GM23338 (cell line): Measurements from ENCODE around the gene STRC. TPM values are rescaled to one million over a fixed set of nuclear protein-coding genes. Genes with fewer than 3 reads are reported as not detected.

ENCODE experiments used
- ZNF462 ChIP-seq: fragments of 250-450 bp; sonication (Bioruptor Pico); IDR thresholded peaks from 2 replicates; pipeline ENCODE4 v1.5.0; 2020; ENCODE audit warnings: mild to moderate bottlenecking, moderate library complexity
- polyA plus RNA-seq: library from polyadenylated mRNA; unstranded; fragments of >200 nt; fragmentation: Nextera tagmentation; extraction: Ambion mirVana; gene quantifications from 2 replicates; pipeline ENCODE4 v1.2.1, GENCODE V29; 2016
- small RNA-seq: library from RNA; depleted of rRNA; stranded (forward); fragments of <200 nt; gene quantifications from one replicate; pipeline ENCODE3, GENCODE V24; 2014; ENCODE audit warnings: low replicate concordance
- total RNA-seq: library from RNA; depleted of rRNA; stranded (reverse); fragments of >200 nt; shearing (Covaris generic); gene quantifications from 2 replicates; pipeline ENCODE4 v1.2.3, GENCODE V29; 2014; rRNA removed

The STRC gene
- total and polyA plus RNA-seq, 2 experiments from 2014 or later: 0.40 to 0.45 TPM

- TF ChIP-seq ZNF462: no peak
Measured at GRCh38 chr15:43550527-43551363, 67.9 kb downstream of the STRC start (continued).

Small RNA genes lying within 50 kb of the gene (small RNA-seq; reads per million reads assigned to genes)
- gene PDIA3P2 (not detected), gene RNU6-554P (not detected), gene RNU6-610P (not detected)

Other genes with a start within 250 kb of the STRC start
- 40.5 and 48.3 TPM in 2 replicates for gene ZSCAN29, start 247.8 kb downstream of the STRC start, total RNA-seq
- gene ZSCAN29, start 247.8 kb downstream of the STRC start, polyA plus RNA-seq: 13.7 and 15.3 TPM in 2 replicates
- 11.4 and 18.0 TPM in 2 replicates for gene TUBGCP4, start 247.7 kb downstream of the STRC start, total RNA-seq
- 7.6 and 10.6 TPM in 2 replicates for gene TUBGCP4, start 247.7 kb downstream of the STRC start, polyA plus RNA-seq
- gene TP53BP1, start 125.6 kb downstream of the STRC start, total RNA-seq: 48.6 and 81.3 TPM in 2 replicates
- gene TP53BP1, start 125.6 kb downstream of the STRC start, polyA plus RNA-seq: 15.5 and 17.7 TPM in 2 replicates
- 2.0 and 2.3 TPM in 2 replicates for gene MAP1A, start 101.2 kb downstream of the STRC start, total RNA-seq
- 0.81 and 0.85 TPM in 2 replicates for gene MAP1A, start 101.2 kb downstream of the STRC start, polyA plus RNA-seq
- 21.7 and 23.5 TPM in 2 replicates for gene PPIP5K1, start 28.6 kb downstream of the STRC start, total RNA-seq
- gene PPIP5K1, start 28.6 kb downstream of the STRC start, polyA plus RNA-seq: 4.5 and 5.8 TPM in 2 replicates
- gene CKMT1B, start 24.8 kb downstream of the STRC start, total RNA-seq: 28.6 and 31.4 TPM in 2 replicates
- gene CKMT1B, start 24.8 kb downstream of the STRC start, polyA plus RNA-seq: 36.8 and 41.2 TPM in 2 replicates
- 1.1 and 4.4 TPM in 2 replicates for gene CATSPER2, start 30.0 kb upstream of the STRC start, total RNA-seq
- gene CATSPER2, start 30.0 kb upstream of the STRC start, polyA plus RNA-seq: 0.92 and 1.1 TPM in 2 replicates
- 16.0 and 27.3 TPM in 2 replicates for gene CKMT1A, start 75.1 kb upstream of the STRC start, total RNA-seq
- 30.9 and 31.1 TPM in 2 replicates for gene CKMT1A, start 75.1 kb upstream of the STRC start, polyA plus RNA-seq
- 363 and 371 TPM in 2 replicates for gene PDIA3, start 127.6 kb upstream of the STRC start, total RNA-seq
- 585 and 631 TPM in 2 replicates for gene PDIA3, start 127.6 kb upstream of the STRC start, polyA plus RNA-seq
- gene ELL3, start 158.2 kb upstream of the STRC start, total RNA-seq: 13.6 and 19.2 TPM in 2 replicates
- gene ELL3, start 158.2 kb upstream of the STRC start, polyA plus RNA-seq: 12.0 and 14.2 TPM in 2 replicates
- 459 and 460 TPM in 2 replicates for gene SERF2, start 173.5 kb upstream of the STRC start, total RNA-seq
- 2,602 and 2,869 TPM in 2 replicates for gene SERF2, start 173.5 kb upstream of the STRC start, polyA plus RNA-seq
- gene SERINC4, start 181.4 kb upstream of the STRC start, total RNA-seq: not detected in 2 replicates
- not detected in 2 replicates for gene SERINC4, start 181.4 kb upstream of the STRC start, polyA plus RNA-seq
- 7.2 and 9.4 TPM in 2 replicates for gene HYPK, start 181.8 kb upstream of the STRC start, total RNA-seq
- 39.6 and 40.1 TPM in 2 replicates for gene HYPK, start 181.8 kb upstream of the STRC start, polyA plus RNA-seq
- gene MFAP1, start 205.9 kb upstream of the STRC start, total RNA-seq: 18.4 and 24.5 TPM in 2 replicates
- 33.6 and 34.9 TPM in 2 replicates for gene MFAP1, start 205.9 kb upstream of the STRC start, polyA plus RNA-seq
- 14.6 and 17.8 TPM in 2 replicates for gene WDR76, start 208.2 kb upstream of the STRC start, total RNA-seq
- 8.5 and 9.7 TPM in 2 replicates for gene WDR76, start 208.2 kb upstream of the STRC start, polyA plus RNA-seq